ENCODE results near the gene PLCB4.

The PLCB4 gene

GRCh38 chr20:9285617-9286016 is 216.7 kb downstream of the PLCB4 start:
- no peak for ATAC-seq
- Mint-ChIP-seq H3K36me3 (no peaks in the 10 kb centered on the region), H3K4me3 (no peak overlapping the region), H3K27ac (no peak overlapping the region), H3K27me3 (no peaks in the 10 kb centered on the region), H3K4me1 (no peaks in the 10 kb centered on the region), H3K9me3 (peaks cover 4% of the 10 kb centered on the region)

- peaks cover 4% of the 10 kb centered on the region for H3K9me3 Mint-ChIP-seq
- no peak for ATAC-seq
- H3K27me3 Mint-ChIP-seq, result no peaks in the 10 kb centered on the region
- H3K36me3 Mint-ChIP-seq, result no peaks in the 10 kb centered on the region
- no peak overlapping the region for H3K4me3 Mint-ChIP-seq
- no peaks in the 10 kb centered on the region for H3K4me1 Mint-ChIP-seq
- H3K27ac Mint-ChIP-seq, result no peak overlapping the region
These were observed 217.9 kb downstream of the PLCB4 start for GRCh38 chr20:9286501-9287461.

- Mint-ChIP-seq H3K4me1 (no peaks in the 10 kb centered on the region), H3K9me3 (peaks cover 4% of the 10 kb centered on the region), H3K27me3 (no peaks in the 10 kb centered on the region), H3K4me3 (no peak overlapping the region), H3K27ac (no peak overlapping the region), H3K36me3 (no peaks in the 10 kb centered on the region)
- no peak for ATAC-seq
These were observed 218.9 kb downstream of the PLCB4 start for GRCh38 chr20:9287826-9288225.

GRCh38 chr20:9290331-9290730 is 221.4 kb downstream of the PLCB4 start:
- H3K4me3 Mint-ChIP-seq, result no peak overlapping the region
- H3K9me3 Mint-ChIP-seq, result peaks cover 3% of the 10 kb centered on the region
- H3K27me3 Mint-ChIP-seq, result no peaks in the 10 kb centered on the region
- no peak for ATAC-seq
- no peak overlapping the region for H3K27ac Mint-ChIP-seq
- H3K4me1 Mint-ChIP-seq, result no peaks in the 10 kb centered on the region
- H3K36me3 Mint-ChIP-seq, result no peaks in the 10 kb centered on the region

- Mint-ChIP-seq H3K4me3 (no peak overlapping the region), H3K36me3 (no peaks in the 10 kb centered on the region), H3K27me3 (no peaks in the 10 kb centered on the region), H3K9me3 (peaks cover 3% of the 10 kb centered on the region), H3K27ac (no peak overlapping the region), H3K4me1 (no peaks in the 10 kb centered on the region)
- no peak for ATAC-seq
These were observed 224.3 kb downstream of the PLCB4 start for GRCh38 chr20:9293145-9293544.

- Mint-ChIP-seq H3K27ac (no peak overlapping the region), H3K4me3 (no peak overlapping the region), H3K36me3 (no peaks in the 10 kb centered on the region), H3K4me1 (no peaks in the 10 kb centered on the region), H3K9me3 (peaks cover 3% of the 10 kb centered on the region), H3K27me3 (no peaks in the 10 kb centered on the region)
- no peak for ATAC-seq
These were observed 225.2 kb downstream of the PLCB4 start for GRCh38 chr20:9294041-9294440.

- Mint-ChIP-seq H3K27ac (no peak overlapping the region), H3K4me1 (no peaks in the 10 kb centered on the region), H3K36me3 (no peaks in the 10 kb centered on the region), H3K9me3 (peaks cover 3% of the 10 kb centered on the region), H3K27me3 (no peaks in the 10 kb centered on the region), H3K4me3 (no peak overlapping the region)
- no peak for ATAC-seq
These were observed 230.0 kb downstream of the PLCB4 start for GRCh38 chr20:9298906-9299305.

GRCh38 chr20:9300080-9300479 is 231.2 kb downstream of the PLCB4 start:
- Mint-ChIP-seq H3K9me3 (peaks cover 6% of the 10 kb centered on the region), H3K27me3 (no peaks in the 10 kb centered on the region), H3K4me3 (no peak overlapping the region), H3K4me1 (no peaks in the 10 kb centered on the region), H3K27ac (no peak overlapping the region), H3K36me3 (no peaks in the 10 kb centered on the region)
- no peak for ATAC-seq

GRCh38 chr20:9300534-9300933 is 231.6 kb downstream of the PLCB4 start:
- Mint-ChIP-seq H3K4me1 (no peaks in the 10 kb centered on the region), H3K36me3 (no peaks in the 10 kb centered on the region)
- ATAC-seq, result no peak

GRCh38 chr20:9301129-9302090 is 232.5 kb downstream of the PLCB4 start:
- peak; percentile 47 for ATAC-seq
- H3K4me1 Mint-ChIP-seq, result no peaks in the 10 kb centered on the region
- no peaks in the 10 kb centered on the region for H3K36me3 Mint-ChIP-seq
- no peak overlapping the region for H3K27ac Mint-ChIP-seq
- peaks cover 6% of the 10 kb centered on the region for H3K9me3 Mint-ChIP-seq
- no peaks in the 10 kb centered on the region for H3K27me3 Mint-ChIP-seq
- H3K4me3 Mint-ChIP-seq, result no peak overlapping the region

More at GRCh38 chr20:9300534-9300933, 231.6 kb downstream of the PLCB4 start:
- no peak overlapping the region for H3K27ac Mint-ChIP-seq
- peaks cover 6% of the 10 kb centered on the region for H3K9me3 Mint-ChIP-seq
- H3K4me3 Mint-ChIP-seq, result no peak overlapping the region
- H3K27me3 Mint-ChIP-seq, result no peaks in the 10 kb centered on the region

- H3K27me3 Mint-ChIP-seq, result no peaks in the 10 kb centered on the region
- no peak overlapping the region for H3K4me3 Mint-ChIP-seq
- no peaks in the 10 kb centered on the region for H3K4me1 Mint-ChIP-seq
- no peak overlapping the region for H3K27ac Mint-ChIP-seq
- peaks cover 6% of the 10 kb centered on the region for H3K9me3 Mint-ChIP-seq
- ATAC-seq, result no peak
- no peaks in the 10 kb centered on the region for H3K36me3 Mint-ChIP-seq
These were observed 233.2 kb downstream of the PLCB4 start for GRCh38 chr20:9302091-9302462.

GRCh38 chr20:9306521-9306920 is 237.6 kb downstream of the PLCB4 start:
- no peak overlapping the region for H3K27ac Mint-ChIP-seq
- H3K36me3 Mint-ChIP-seq, result no peaks in the 10 kb centered on the region
- no peak for ATAC-seq
- H3K4me3 Mint-ChIP-seq, result no peak overlapping the region
- H3K9me3 Mint-ChIP-seq, result peaks cover 6% of the 10 kb centered on the region
- H3K4me1 Mint-ChIP-seq, result no peaks in the 10 kb centered on the region
- no peaks in the 10 kb centered on the region for H3K27me3 Mint-ChIP-seq

GRCh38 chr20:9308056-9308455 is 239.2 kb downstream of the PLCB4 start:
- no peak overlapping the region for H3K27ac Mint-ChIP-seq
- no peaks in the 10 kb centered on the region for H3K36me3 Mint-ChIP-seq
- H3K9me3 Mint-ChIP-seq, result peaks cover 4% of the 10 kb centered on the region
- H3K4me3 Mint-ChIP-seq, result no peak overlapping the region
- H3K4me1 Mint-ChIP-seq, result no peaks in the 10 kb centered on the region
- H3K27me3 Mint-ChIP-seq, result no peaks in the 10 kb centered on the region
- no peak for ATAC-seq

GRCh38 chr20:9311132-9311531 is 242.2 kb downstream of the PLCB4 start:
- no peak for ATAC-seq
- H3K36me3 Mint-ChIP-seq, result no peaks in the 10 kb centered on the region
- no peak overlapping the region for H3K4me3 Mint-ChIP-seq
- H3K27ac Mint-ChIP-seq, result no peak overlapping the region
- H3K27me3 Mint-ChIP-seq, result no peaks in the 10 kb centered on the region
- H3K9me3 Mint-ChIP-seq, result peaks cover 6% of the 10 kb centered on the region
- H3K4me1 Mint-ChIP-seq, result no peaks in the 10 kb centered on the region

GRCh38 chr20:9319687-9320384 is 250.9 kb downstream of the PLCB4 start:
- H3K27ac Mint-ChIP-seq, result no peak overlapping the region
- H3K9me3 Mint-ChIP-seq, result no peaks in the 10 kb centered on the region
- no peak overlapping the region for H3K4me3 Mint-ChIP-seq
- H3K4me1 Mint-ChIP-seq, result peaks cover 9% of the 10 kb centered on the region
- no peaks in the 10 kb centered on the region for H3K27me3 Mint-ChIP-seq
- no peak for ATAC-seq
- no peaks in the 10 kb centered on the region for H3K36me3 Mint-ChIP-seq
